ENCODE results near the gene GMEB2.
"Not testable (repeated sequence)": the region's sequence is repeated elsewhere in the genome, so short reads cannot be mapped to it uniquely, and the experiment has no call there.

The GMEB2 gene

DNA sequence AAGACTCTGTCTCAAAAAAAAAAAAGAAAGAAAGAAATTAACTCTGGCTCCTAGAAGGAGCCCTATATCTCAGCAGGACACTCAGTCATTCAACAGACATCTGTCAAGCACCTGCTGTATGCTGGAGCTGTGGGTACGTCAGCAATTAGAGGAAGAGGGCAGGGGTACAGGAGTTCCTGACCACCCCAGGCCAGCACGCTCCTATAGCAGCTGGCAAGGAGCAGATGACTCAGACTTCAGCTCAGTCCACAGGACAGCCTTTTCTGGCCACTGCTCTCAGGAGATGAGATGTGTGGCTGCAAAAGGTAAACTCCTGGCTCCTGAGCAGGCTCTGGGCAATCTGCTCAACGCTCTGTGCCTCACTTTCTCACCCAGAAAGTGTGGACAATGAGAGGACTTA is 29.6 kb upstream of the GMEB2 start:
- no peak for DNase-seq

DNA sequence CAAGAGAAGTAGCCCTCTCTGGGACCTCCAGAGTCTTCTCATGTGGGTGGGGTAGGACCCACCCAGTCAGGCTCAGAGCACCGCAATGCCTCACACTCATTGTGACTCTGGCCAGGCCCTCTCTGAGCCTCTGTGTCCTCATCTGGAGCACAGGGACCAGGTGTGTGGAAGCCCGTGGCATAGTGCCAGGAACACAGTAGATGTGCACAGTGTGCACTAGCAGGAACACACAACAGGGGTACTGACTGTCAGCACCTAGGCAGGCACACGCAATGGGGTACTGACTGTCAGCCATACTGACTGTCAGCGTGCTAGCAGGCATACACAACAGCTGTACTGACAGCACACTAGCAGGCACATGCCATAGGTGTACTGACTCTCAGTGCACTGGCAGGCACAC is 28.3 kb upstream of the GMEB2 start:
- DNase-seq: no peak

DNA sequence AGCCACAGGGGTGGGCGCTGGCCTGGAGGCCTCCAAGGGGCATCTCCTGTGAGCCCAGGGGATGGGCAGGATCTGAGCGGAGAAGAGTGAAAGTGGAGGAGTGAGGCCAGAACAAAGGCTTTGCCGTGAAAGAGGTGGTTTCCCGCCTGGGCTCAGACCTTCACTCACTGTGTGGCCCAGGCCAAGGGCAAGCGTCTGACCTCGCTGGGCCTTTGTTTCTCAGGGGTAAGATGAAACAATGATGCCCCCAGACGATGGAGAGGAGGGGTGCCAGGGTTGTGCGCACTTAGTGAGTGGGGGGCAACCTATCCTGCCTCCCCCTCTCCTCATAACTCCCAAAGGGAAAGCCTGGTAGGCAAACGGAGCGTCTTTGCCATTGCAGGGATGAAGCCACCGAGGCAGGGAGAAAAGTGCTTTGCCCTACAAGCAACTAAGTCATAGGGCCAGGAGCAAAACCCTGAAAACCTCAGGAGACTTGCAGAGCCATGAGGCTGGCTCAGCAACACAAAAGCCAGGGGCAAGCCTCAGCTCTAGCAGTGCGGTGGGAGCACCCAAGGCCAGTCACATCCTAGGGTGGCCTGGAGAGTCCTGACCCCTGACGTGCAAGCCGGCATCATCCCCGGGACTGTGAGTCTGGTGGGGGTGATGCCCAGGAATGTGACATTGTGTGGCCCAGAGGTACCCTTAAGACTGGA is 27.2 kb upstream of the GMEB2 start:
- DNase-seq: no peak

DNA sequence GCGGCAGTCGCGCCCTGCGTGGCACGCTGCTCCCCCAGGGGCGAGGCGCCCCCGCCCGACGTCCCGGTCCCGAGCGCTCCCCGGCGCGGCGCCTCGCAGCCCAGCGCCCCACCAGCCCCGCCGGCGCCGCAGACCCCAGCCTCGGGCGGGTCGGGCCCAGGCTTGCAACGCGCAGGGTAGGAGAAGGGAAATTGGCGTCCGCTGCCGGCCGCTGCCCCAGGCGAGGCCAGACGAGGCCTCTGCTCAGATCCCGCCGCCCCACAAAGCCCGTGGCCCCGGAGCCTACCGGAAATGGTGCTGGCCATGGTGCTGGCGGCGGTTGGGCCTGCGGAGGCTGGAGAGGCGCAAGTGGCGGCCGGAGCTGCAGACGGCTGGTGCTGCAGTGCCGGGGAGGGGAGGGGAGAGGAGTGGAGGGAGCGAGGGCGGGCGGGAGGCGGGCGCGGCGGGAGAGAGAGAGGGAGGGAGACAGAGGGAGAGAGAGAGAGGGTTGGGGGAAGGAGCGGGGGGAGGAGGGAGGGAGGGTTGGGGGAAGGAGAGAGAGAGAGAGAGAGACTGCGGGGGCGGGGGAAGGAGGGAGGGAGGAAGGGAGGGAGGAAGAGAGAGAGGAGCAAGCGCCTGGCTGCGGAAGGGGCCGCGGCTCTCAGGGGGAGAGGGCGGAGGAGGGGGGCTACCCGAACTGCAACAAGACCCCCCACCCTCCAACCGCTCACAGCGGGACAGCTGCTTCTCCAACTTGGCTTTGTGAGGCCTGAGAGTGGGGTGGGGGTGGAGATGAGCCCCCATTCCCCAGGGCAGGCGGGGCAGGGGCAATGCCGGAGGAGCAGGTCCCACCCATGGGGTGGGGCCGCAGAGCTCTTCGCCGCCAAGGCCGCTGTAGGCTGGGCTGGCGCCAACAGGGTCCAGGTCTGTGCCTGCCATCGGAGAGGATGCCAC is 26.4 kb upstream of the GMEB2 start, which contains the start of gene STMN3:
STMN3 (minus strand) TSS at position 384 of the 933 bp plus-strand sequence; CDS start at position 305, 79 bp downstream.
- peak; percentile 63 for DNase-seq

DNA sequence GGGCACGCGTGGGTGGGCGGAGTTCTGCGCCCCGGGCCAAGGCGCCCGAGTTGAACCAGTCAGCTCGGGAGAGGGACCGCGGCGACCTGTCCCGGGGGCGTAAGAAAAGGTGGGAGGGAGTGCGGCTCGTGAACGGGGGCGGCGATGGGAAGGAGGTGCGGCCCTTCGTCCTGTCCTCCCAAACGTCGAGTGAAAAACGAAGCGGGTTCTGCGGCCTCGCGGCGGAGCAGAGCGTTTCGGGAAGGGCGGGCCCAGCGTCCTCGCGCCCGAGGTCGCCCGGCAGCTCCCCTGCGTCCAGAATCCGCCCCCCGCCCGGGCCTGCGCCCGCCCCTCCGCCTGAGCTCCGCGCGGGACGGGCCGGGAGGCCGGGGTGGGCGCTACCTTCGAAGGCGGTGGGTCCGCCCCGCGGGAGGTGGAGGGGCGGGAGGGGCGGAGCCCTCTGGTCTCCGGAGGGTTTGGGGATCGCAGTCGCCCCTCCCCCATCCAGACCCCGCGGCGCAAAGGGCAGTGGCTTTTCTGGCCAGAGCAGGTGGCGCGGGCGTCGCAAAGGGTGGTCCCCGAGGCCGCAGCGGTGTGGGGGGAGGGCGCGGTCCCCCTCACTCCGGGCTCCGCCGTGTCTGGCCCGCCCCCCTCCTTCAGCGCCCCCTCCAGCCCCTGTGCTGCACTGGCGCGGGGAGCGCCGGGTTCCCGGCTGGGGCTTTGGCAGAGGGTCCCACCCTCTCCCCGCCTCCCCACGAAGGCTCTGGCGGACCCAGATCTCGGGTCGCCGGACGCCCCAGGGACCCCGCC is 25.5 kb upstream of the GMEB2 start:
- peak; percentile 42 for DNase-seq

DNA sequence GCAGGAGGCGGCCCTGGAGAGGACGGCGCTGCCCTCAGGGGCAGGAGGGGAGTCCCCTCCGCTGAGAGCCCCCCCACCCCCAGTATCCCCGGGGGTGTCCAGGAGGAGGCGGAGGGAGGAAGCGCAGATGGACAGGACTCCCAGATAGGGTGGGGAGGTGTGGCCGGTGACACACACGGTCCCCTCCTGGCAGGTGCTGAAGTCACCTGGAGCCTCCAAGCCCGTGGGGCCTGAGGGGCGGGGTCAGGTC is 25.0 kb upstream of the GMEB2 start:
- DNase-seq: no peak

DNA sequence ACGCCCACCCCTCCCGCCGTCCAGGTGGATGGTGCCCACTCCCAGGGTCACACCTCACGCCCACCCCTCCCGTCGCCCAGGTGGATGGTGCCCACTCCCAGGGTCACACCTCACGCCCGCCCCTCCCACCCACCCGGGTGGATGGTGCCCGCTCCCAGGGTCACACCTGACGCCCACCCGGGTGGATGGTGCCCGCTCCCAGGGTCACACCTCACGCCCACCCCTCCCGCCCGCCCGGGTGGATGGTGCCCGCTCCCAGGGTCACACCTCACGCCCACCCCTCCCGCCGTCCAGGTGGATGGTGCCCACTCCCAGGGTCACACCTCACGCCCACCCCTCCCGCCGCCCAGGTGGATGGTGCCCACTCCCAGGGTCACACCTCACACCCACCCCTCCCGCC is 23.6 kb upstream of the GMEB2 start:
- not testable (repeated sequence) for DNase-seq

DNA sequence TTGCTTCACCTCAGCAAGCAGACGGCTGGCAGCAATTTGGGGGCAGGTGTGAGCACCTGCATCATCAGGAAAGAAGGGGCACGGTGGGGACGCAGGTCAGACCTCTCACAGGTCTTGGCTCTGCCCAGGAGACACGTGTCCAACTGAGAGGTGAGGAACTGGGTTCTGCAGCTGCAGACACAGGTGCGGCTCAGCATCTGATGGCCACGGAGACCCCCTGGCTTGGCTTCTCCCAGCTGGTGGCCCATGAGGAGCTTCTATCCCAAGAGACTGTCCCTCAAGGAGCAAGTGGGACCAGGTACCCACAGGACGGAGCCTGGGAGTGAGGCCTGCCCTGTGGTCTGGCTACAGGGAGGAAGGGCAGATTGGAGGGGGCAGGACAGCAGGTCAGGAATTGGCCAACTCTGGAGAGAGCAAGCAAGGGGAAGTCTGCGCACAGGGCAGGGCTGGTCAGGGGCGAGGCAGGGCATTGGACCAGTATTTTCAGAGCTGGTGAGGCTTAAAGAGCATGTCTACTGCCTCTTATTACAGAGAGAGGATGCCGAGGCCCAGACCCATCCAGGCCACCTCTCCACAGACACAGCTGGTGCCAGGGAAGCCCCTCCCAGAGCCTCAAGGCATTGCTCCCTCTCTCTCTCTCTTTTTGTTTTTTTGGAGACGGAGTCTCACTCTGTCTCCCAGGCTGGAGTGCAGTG is 22.1 kb upstream of the GMEB2 start:
- DNase-seq: no peak

DNA sequence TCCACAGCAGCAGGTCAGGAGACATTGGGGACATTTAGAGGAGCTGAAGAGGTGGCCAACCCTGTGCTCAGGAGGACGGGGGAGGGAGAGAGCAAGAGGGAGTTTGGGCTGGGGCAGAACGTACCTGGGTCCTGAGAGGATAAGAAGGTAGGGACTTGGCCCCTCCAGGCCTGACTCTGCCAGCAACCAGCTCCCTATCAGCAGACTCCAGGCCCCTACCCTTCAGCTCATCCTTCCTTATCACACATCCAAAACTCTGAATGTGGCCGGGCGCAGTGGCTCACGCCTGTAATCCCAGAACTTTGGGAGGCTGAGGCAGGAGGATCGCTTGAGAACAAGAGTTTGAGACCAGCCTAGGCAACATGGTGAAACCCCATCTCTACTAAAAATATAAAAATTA is 21.3 kb upstream of the GMEB2 start:
- no peak for DNase-seq

DNA sequence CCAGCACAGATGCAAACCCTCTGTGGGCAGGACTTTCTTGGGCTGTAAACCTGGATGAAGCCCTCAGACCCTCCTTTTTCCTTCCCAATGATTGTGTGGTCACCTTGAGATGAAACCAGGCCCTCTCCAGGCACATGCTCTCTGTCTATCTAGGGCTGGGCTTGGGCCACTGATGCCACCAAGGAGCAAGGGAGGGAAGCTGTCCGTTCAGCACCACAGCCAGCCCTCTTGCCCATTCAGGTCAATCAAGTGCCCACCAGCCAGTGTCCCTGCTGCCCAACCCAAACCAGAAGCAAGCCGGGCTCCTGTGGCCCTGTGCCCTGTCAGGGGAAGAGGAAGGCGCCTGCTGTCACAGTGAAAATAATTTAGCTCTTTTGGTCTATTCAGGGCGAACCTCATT is 18.3 kb upstream of the GMEB2 start:
- DNase-seq: no peak

DNA sequence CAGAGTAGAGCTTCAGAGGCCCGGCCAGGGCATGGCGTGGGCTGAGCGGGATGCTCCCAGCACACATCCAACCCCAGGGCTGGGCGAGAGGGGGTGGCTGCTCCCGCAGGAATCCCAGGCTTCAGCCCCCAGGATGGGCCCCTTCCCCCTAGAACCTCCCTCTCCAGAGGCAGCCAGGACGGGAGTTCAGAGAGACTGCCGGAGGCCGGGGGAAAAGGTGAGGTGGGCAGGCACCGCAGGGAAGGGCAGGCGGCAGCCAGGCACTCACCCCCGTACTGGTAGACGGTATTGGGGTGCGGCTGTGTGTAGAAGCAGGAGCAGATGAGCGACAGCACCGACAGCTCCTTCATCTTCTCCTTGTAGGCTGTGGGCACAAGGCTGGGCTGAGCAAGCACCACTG is 17.0 kb upstream of the GMEB2 start:
- DNase-seq: no peak

DNA sequence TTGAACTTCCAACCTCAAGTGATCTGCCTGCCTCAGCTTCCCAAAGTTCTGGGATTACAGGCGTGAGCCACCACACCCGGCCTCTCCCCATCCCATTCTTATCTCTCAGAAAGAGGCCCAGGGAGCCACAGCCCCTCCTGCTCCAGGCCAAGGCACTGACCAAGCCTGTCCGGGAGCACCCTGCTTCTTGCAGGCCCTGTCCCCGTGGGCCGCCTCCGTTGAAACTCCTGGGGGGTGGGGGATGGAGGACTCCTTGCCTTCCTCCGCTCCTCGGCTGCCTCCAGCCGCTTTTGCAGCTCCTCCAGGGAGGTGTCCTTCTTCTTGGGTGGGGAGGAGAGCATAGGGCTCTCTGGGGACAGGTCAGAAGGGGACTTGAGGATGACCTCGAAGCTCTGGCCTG is 16.6 kb upstream of the GMEB2 start:
- no peak for DNase-seq

DNA sequence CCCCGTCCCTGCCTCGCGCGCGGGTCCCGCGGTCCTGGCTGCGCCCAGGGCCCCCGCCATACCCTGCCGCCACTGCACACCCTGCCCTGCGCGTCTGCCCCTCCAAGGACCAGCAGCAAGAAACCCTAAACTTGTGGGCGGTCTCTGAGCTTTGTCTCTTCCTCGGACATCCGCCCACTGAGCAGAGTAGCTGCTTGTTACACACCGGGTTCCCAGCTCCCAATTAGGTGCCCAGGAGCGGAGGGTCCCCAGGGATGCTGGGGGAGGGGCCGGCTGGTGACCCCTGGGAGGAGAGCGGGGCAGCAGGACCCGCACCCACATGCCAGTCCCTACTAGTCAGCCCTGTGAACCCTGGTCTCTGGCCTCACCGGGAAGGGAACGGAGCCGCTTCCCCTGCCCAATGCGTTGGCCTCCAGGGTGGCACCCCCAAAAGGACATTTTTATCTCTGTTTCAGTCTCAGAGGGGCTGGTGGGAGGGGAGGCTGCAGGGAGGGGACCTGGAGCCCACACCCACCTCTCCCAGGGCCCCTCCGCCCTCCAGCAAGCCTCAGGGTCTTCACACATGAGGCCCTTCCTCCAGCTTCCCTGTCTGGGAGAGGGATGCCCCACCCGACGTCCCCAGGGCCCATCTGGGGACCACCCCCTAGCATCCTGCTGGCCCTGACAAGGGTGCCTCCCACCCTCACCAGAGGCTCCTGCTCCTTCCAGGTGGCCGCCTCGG is 15.8 kb upstream of the GMEB2 start:
- DNase-seq: no peak

DNA sequence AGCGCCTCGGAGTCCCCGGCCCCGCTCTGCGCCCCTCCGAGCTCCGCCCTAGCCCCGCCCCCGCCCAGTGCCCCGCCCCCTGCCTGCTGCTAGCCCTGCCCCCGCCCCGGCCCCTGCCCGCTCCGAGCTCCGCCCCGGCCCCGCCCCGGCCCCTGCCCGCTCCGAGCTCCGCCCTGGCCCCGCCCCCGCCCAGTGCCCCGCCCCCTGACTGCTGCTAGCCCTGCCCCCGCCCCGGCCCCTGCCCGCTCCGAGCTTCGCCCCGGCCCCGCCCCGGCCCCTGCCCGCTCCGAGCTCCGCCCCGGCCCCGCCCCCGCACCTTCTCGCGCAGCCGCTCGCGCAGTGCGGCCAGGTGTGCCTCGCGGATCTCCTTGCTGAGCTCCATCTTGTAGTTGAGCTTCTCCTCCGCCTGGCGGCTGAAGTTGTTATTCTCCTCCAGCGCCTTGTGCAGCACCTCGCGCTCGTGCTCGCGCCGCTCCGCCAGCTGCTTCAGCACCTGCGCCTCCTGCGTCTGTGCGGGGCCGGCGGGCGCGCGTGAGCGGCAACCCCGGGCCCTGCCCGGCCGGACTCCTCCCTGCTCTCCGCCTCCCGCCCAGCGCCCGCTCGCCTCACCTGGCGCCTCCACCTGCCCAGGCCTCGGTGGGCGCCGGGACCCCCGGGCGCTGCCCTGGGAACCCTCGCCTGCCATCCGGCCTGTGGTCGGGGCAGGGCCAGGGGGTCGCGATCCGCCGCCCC is 15.1 kb upstream of the GMEB2 start:
- peak; percentile 100 for DNase-seq

DNA sequence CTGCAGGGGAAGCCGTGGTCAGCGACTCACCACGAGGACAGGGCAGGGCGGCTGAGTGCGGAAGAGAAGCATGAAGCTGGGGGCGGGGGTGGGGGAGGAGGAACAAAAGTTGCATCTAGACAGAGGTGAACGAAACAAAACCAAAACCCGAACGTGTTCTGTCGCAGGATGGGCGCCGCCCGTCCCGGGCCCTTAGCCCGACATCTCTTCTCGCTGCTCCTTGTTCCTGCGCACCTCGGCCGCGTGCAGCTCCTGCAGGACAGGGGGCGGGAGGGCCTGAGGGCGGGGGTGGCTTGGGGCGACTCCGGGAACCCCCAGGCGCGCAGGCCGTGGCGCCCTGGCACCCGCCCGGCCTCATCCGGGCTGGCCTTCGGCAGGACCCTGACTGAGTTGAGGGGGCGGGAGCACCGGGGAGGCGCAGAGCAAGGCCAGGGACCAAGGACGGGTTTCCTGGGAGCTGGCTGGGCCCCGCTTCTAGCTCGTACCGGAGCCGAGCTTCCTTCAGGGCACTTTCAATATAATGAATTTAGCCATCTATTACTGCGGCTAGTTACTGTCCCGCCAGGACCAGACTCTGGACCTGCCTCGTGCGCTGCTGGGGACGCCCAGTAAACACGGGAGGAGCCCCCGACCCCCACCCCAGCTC is 14.4 kb upstream of the GMEB2 start:
- DNase-seq: peak; percentile 46

DNA sequence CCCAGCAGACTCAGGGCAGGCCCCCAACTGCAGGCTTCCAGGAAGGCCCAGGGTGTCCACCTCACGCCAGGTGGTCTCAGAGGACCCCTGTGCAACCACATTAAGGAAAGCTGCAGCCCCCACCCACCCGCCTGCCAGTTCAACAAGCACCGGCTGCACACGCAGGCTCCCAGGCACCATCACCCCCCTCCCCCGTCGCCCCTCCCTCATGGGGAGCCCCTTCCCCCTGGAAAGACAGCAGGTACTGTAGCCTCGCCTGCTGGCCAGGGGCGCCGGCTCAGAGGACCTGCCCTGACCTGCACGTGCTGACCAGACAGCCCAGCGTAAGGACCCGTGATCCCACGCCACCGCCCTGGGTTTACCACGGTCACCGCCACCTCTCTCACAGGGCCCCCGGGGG is 13.8 kb upstream of the GMEB2 start:
- DNase-seq: not testable (repeated sequence)

DNA sequence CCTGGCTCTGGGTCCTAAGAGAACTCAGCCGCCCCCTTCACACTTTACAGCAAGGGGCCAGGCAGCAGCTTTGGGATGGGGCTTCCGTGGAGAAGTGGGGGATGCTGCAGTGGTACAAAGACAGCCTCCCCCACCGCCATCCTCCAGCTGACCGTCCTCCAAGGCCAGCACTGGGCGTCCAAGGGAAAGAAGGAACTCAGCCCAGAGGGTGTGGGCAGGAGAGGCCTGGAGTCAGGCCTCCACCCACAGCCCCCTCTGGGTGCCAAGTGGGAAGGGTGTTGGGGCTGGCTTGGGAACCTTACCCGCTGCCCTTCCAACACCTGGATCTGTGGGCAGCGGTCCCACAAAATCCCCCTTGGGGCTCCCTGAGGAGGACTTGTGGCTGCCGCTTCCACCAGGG is 13.2 kb upstream of the GMEB2 start:
- no peak for DNase-seq

DNA sequence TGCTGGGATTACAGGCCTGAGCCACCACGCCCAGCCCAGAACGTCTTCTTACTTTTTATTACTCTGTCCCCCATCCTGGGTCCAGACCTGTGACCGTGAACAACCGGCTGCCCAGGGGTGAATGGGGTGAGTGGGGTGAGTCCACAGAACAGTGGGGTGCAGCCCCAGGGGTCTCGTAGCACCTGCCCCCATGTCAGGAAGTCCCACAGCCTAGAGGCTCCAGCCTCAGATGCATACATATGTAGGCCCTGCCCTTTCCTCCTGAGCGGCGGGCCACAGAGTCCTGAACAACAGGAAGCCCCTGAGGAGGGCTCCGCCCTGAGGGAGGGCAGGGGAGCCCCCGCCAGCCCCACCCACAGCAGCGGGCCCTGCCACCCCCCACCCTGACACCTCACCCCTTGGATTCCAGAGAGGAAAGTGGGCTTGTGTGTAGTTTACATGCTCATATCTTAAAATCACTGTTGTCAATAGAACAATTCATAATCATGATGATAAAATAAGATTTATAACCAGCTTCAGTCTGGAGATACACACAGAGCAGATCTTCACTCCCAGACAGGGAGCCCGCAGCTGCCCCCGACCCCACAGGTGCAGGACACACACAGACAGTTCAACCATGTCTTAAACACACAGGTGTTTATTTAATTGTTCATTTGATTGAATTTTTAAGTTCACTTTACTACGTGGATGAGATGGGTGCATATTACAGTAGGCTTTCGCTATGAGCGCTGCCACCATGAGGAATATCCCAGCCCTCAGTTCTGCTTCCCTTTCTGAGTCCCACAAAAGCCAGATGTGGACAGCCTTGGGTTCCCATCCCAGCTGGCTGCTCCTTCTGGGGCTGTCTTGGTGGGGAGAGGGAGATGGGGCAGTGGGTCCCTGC is 12.4 kb upstream of the GMEB2 start:
- peak; percentile 58 for DNase-seq

DNA sequence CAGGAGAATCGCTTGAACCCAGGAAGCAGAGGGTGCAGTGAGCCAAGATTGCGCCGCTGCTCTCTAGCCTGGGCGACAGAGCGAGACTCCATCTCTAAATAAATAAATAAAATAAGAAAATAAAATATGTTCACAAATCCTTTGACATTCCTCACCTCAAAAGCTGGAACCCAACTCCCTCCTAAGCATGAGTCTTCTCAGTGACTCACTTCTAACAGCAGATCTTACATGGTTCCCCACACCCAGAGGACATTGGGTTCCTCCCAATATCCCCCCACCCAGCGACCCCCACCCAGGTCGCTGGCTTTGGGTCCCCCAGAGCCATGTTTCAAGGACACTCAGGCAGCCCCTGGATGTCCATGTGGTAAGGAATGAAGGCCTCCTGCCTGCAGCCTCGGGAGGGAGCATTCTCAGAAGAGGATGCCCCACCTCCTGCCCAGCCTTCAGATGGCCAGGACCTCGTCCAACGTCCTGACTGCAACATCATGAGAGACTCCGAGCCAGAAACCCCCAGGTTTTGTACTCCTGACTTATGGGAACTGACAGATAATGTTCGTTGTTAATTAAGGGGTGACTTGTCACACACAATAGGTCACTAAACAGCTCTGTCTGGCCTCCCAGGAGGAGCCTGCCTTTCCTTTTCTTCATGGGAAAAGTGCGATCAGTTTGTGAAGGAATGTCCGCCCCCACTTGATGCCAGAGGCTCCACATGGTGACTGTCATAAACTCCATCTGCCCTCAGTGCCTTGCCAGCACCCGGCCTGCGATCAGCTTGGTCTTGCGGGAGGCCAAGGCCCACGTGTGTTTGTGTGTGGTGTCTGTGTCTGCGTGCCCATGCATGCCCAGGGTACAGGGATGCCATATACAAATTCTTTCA is 10.1 kb upstream of the GMEB2 start:
- no peak for DNase-seq
